Parathyroid adenoma (tissue), 2 donors: ENCODE data around the gene NUP153.
"Not testable (repeated sequence)": the region's sequence is repeated elsewhere in the genome, so short reads cannot be mapped to it uniquely, and the experiment has no call there.

ENCODE experiments used
- H2AFZ ChIP-seq: fragments of 300-600 bp; sonication (generic); one replicate; pipeline ENCODE4 v1.7.0; 2017; ENCODE audit warnings: antibody characterized with exemption, mild to moderate bottlenecking
- H3K27ac ChIP-seq: fragments of 300-600 bp; sonication (generic); one replicate; pipeline ENCODE4 v1.7.0; 2017
- H3K27me3 ChIP-seq: fragments of 300-600 bp; sonication (generic); one replicate; pipeline ENCODE4 v1.7.0; 2017; ENCODE audit warnings: low read length; ENCODE audit not compliant: control insufficient read depth, insufficient read depth
- H3K36me3 ChIP-seq: fragments of 300-600 bp; sonication (generic); one replicate; pipeline ENCODE4 v1.7.0; 2017; ENCODE audit warnings: low read length; ENCODE audit not compliant: control insufficient read depth, insufficient read depth
- H3K4me1 ChIP-seq: fragments of 300-600 bp; sonication (generic); one replicate; pipeline ENCODE4 v1.7.0; 2017; ENCODE audit warnings: control low read depth
- H3K4me2 ChIP-seq: fragments of 300-600 bp; sonication (generic); one replicate; pipeline ENCODE4 v1.7.0; 2017; ENCODE audit warnings: low read length
- H3K4me3 ChIP-seq: fragments of 300-600 bp; sonication (generic); one replicate; pipeline ENCODE4 v1.7.0; 2017; ENCODE audit warnings: low read depth, low read length
- H3K79me2 ChIP-seq: fragments of 300-600 bp; sonication (generic); one replicate; pipeline ENCODE4 v1.7.0; 2017; ENCODE audit warnings: control low read depth
- H3K9ac ChIP-seq: fragments of 300-600 bp; sonication (generic); one replicate; pipeline ENCODE4 v1.7.0; 2017; ENCODE audit warnings: mild to moderate bottlenecking
- H3K9me3 ChIP-seq: fragments of 300-600 bp; sonication (generic); one replicate; pipeline ENCODE4 v1.7.0; 2017; ENCODE audit warnings: low read length; ENCODE audit not compliant: control insufficient read depth
- TF ChIP-seq, protein P1 (sequence below): fragments of 300-600 bp; sonication (generic); IDR thresholded peaks from one replicate; pipeline ENCODE4 v1.7.0; 2017; ENCODE audit warnings: antibody characterized with exemption, mild to moderate bottlenecking
- donor health status: primary hyperparathyroidism.

The NUP153 gene

GRCh38 chr6:17589406-17590096 lies 117.2 kb downstream of the NUP153 start:
- Histone ChIP-seq H3K27me3 (no peaks in the 10 kb centered on the region), H3K9me3 (no peaks in the 10 kb centered on the region), H3K36me3 (no peaks in the 10 kb centered on the region), H3K4me1 (no peaks in the 10 kb centered on the region), H3K27ac (no peak overlapping the region), H3K79me2 (no peaks in the 10 kb centered on the region), H2AFZ (no peak overlapping the region), H3K9ac (no peak overlapping the region), H3K4me2 (no peak overlapping the region), H3K4me3 (no peak overlapping the region)
- TF ChIP-seq, protein P1, sequence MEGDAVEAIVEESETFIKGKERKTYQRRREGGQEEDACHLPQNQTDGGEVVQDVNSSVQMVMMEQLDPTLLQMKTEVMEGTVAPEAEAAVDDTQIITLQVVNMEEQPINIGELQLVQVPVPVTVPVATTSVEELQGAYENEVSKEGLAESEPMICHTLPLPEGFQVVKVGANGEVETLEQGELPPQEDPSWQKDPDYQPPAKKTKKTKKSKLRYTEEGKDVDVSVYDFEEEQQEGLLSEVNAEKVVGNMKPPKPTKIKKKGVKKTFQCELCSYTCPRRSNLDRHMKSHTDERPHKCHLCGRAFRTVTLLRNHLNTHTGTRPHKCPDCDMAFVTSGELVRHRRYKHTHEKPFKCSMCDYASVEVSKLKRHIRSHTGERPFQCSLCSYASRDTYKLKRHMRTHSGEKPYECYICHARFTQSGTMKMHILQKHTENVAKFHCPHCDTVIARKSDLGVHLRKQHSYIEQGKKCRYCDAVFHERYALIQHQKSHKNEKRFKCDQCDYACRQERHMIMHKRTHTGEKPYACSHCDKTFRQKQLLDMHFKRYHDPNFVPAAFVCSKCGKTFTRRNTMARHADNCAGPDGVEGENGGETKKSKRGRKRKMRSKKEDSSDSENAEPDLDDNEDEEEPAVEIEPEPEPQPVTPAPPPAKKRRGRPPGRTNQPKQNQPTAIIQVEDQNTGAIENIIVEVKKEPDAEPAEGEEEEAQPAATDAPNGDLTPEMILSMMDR, result no peak

DNA sequence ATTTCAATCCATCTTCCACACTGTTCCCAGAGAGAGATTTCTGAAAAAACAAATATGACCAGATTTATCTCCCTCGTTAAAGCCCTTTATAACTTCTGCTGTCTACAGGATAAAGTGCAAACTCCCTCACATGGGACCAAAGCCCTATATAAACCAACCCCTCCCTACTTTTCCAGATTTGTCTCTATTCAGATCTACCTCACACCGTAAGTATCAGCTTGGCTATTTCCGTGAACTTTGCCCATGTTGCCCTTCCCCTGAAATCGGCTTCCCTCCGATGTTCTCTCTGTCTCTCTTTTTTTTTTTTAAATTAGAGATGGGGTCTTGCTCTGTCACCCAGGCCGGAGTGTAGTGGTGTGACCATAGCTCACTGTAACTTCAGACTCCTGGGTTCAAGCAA lies 118.7 kb downstream of the NUP153 start:
- TF ChIP-seq, protein P1, result no peak
- Histone ChIP-seq H3K4me2 (no peak overlapping the region), H3K27ac (no peak overlapping the region), H3K9ac (no peak overlapping the region), H3K27me3 (no peaks in the 10 kb centered on the region), H3K9me3 (no peaks in the 10 kb centered on the region), H3K4me3 (no peak overlapping the region), H3K4me1 (peaks cover 6% of the 10 kb centered on the region), H3K36me3 (no peaks in the 10 kb centered on the region), H3K79me2 (no peaks in the 10 kb centered on the region), H2AFZ (no peak overlapping the region)

GRCh38 chr6:17586623-17587022 lies 120.1 kb downstream of the NUP153 start:
- H3K9me3 ChIP-seq, H3K36me3 ChIP-seq, H3K4me2 ChIP-seq, H3K9ac ChIP-seq, H3K27me3 ChIP-seq, H3K4me3 ChIP-seq, H3K27ac ChIP-seq, H3K79me2 ChIP-seq, H2AFZ ChIP-seq, H3K4me1 ChIP-seq: not testable (repeated sequence)

- Histone ChIP-seq H3K9me3 (no peaks in the 10 kb centered on the region), H3K4me2 (no peak overlapping the region), H3K79me2 (no peaks in the 10 kb centered on the region), H3K27ac (no peak overlapping the region), H3K4me1 (peaks cover 6% of the 10 kb centered on the region), H2AFZ (peak overlapping the region; percentile 23), H3K27me3 (no peaks in the 10 kb centered on the region), H3K36me3 (no peaks in the 10 kb centered on the region), H3K4me3 (no peak overlapping the region), H3K9ac (no peak overlapping the region)
- TF ChIP-seq, protein P1, result peak; percentile 33
These were observed 120.8 kb downstream of the NUP153 start for GRCh38 chr6:17585766-17586490.

DNA sequence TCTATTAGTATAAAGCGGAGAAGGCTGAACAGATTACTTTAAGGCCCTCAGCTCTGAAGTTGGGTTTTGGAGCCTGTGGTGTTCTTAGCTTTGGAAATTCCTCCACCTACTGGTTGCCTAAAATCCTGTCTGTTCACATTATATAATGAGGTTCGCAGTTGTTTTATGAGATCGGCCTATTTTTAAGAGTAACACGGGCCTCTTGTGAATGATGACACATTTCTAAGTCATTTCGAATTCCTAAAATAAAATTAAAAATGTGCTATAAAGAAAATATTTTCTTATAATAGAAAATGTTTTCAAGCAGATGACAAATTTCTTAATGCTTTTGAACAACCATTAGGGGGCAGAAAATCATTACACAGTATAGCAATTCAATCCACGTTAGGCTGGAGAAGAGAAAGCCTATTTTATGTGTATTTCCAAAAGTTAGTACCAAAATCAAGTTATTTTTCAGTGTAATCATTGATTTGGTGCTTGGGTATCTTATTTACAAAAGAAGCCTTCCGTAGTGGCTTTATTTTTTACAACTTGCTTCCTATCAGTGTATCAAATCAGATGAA lies 122.4 kb downstream of the NUP153 start:
- no peak overlapping the region for H3K9ac ChIP-seq
- peak overlapping the region; percentile 88 for H3K27ac ChIP-seq
- peaks cover 6% of the 10 kb centered on the region for H3K4me1 ChIP-seq
- H3K4me2 ChIP-seq, result no peak overlapping the region
- no peaks in the 10 kb centered on the region for H3K9me3 ChIP-seq
- H3K36me3 ChIP-seq, result no peaks in the 10 kb centered on the region
- peak overlapping the region; percentile 85 for H2AFZ ChIP-seq
- TF ChIP-seq, protein P1, result peak; percentile 90
- H3K27me3 ChIP-seq, result no peaks in the 10 kb centered on the region
- H3K4me3 ChIP-seq, result peak overlapping the region; percentile 32
- H3K79me2 ChIP-seq, result no peaks in the 10 kb centered on the region
